ENCODE results near the gene SAG. TPM values are rescaled to one million over a fixed set of nuclear protein-coding genes. Genes with fewer than 3 reads are reported as not detected.

The SAG gene
- total and polyA plus RNA-seq, 11 donors = 1.4 TPM; not detected in 10

- DNase-seq (no peak), ATAC-seq (no peak)
- peak overlapping the region in 1 of 12 donors; percentile 92 for H3K27ac ChIP-seq
- H3K9me3 ChIP-seq = no peaks in the 10 kb centered on the region
- H3K4me1 ChIP-seq = peaks cover 11 to 57% (median 38%) of the 10 kb centered on the region in 12 donors
- 82 to 88% (median 87%) methylated on average over 10 of the region's 10 CpGs for WGBS, 4 donors
- peaks cover 0 to 3% (median 0%) of the 10 kb centered on the region in 9 donors for H3K36me3 ChIP-seq
- H3K4me3 ChIP-seq = no peak overlapping the region
- no peaks in the 10 kb centered on the region for H3K27me3 ChIP-seq
- intact Hi-C loops (cut with DNase I) = loop anchor here in 1 of 10 donors (2.0 kb wide), 1 partner anchor 29 kb away; the partner anchor contains the start of gene DGKD
- TF ChIP-seq CTCF (IDR thresholded peaks at IDR 0.05) (no peak), POLR2A (IDR thresholded peaks at IDR 0.05) (no peak)
These were observed 76.4 kb downstream of the SAG start for GRCh38 chr2:233384015-233384414.

- Histone ChIP-seq H3K27ac (peak overlapping the region in 8 of 12 donors; percentile 2 to 93 (median 84)), H3K27me3 (no peaks in the 10 kb centered on the region), H3K4me1 (peaks cover 11 to 57% (median 38%) of the 10 kb centered on the region in 12 donors), H3K36me3 (peaks cover 0 to 5% (median 0%) of the 10 kb centered on the region in 9 donors), H3K4me3 (no peak overlapping the region), H3K9me3 (no peaks in the 10 kb centered on the region)
- TF ChIP-seq POLR2A (IDR thresholded peaks at IDR 0.05) = no peak
- no peak for TF ChIP-seq CTCF (IDR thresholded peaks at IDR 0.05)
- intact Hi-C loops (cut with DNase I) = loop anchor here in 1 of 10 donors (2.0 kb wide), 1 partner anchor 30 kb away; the partner anchor contains the start of gene DGKD
- DNase-seq (no peak), ATAC-seq (no peak)
- 82 to 86% (median 85%) methylated on average over 2 to 12 of the region's 12 CpGs for WGBS, 4 donors
These were observed 77.3 kb downstream of the SAG start for GRCh38 chr2:233384811-233385488.

GRCh38 chr2:233385489-233386044 lies 78.0 kb downstream of the SAG start:
- Histone ChIP-seq H3K9me3 (no peaks in the 10 kb centered on the region), H3K4me3 (no peak overlapping the region), H3K27me3 (no peaks in the 10 kb centered on the region), H3K36me3 (peaks cover 0 to 5% (median 3%) of the 10 kb centered on the region in 9 donors), H3K27ac (peak overlapping the region in 9 of 12 donors; percentile 3 to 93 (median 83)), H3K4me1 (peaks cover 11 to 57% (median 38%) of the 10 kb centered on the region in 12 donors)
- intact Hi-C loops (cut with DNase I) = loop anchor here in 2 of 10 donors (2.0 kb wide), 1 partner anchor 31 kb away; the partner anchor contains the start of gene DGKD (in 2 of the 2)
- ATAC-seq (no peak), DNase-seq (no peak)
- TF ChIP-seq CTCF (IDR thresholded peaks at IDR 0.05) (no peak), POLR2A (IDR thresholded peaks at IDR 0.05) (no peak)
- 53 to 69% (median 65%) methylated on average over 14 of the region's 14 CpGs for WGBS, 4 donors
